K562 (cell line): Measurements from ENCODE around the gene CNKSR3. TPM values are rescaled to one million over a fixed set of nuclear protein-coding genes. Genes with fewer than 3 reads are reported as not detected.

ENCODE experiments used
- ATAC-seq: fragments of 200-7000 bp; cut with Tn5 transposase; 3 replicates; pipeline ENCODE4 v1.9.1; 2020; ENCODE audit warnings: moderate library complexity
- BruUV-seq: library from RNA; stranded (reverse); fragments of 400-500 nt; replicated peaks from 2 replicates; lab custom pipeline; 2021; lab: Mats Ljungman, UMichigan
- CTCF ChIA-PET: fragments of 300-600 bp; formaldehyde crosslinking; extraction: SDS; loops from one replicate; lab custom pipeline; 2021; ENCODE audit warnings: low intra/inter-chr PET ratio; lab: Yijun Ruan, JAX
- POLR2A ChIA-PET: fragments of 300-600, 350-650 bp; sonication (Branson Sonifier 250); formaldehyde crosslinking; extraction: SDS; loops from one replicate; lab custom pipeline; 2021; ENCODE audit warnings: antibody characterized with exemption, inconsistent platforms; lab: Yijun Ruan, JAX
- DNase-seq, 4 experiments: peaks; one replicate each; pipeline versions ENCODE4 v3.0.0 to v3.0.0-alpha.2; 2011 to 2018; ENCODE audit warnings: low spot score in 3 of 4, mixed read lengths in 3 of 4; ENCODE audit errors: extremely low read depth in 1 of 4
- FAIRE-seq: peaks from 2 replicates; lab custom pipeline; 2011; peaks lifted over from hg19 to GRCh38; lab: Jason Lieb, UNC
- H2AFZ ChIP-seq: 2 replicates; pipeline ENCODE4 v1.6.0; 2011; ENCODE audit warnings: low read depth, low read length, control low read depth, inconsistent platforms
- H3K27ac ChIP-seq: fragments of 200-600 bp; 3 replicates; pipeline ENCODE4 v1.8.0; 2011; ENCODE audit warnings: low read depth, mild to moderate bottlenecking, control low read depth, inconsistent platforms, low read length, moderate library complexity, mixed read lengths; ENCODE audit errors: extremely low read depth
- H3K27me3 ChIP-seq, 2 experiments: fragments of 300-600 bp in 1 of 2; 2 replicates in 1 of 2; 3 replicates in 1 of 2; pipeline versions ENCODE4 v1.6.0 to v1.8.0; 2011; ENCODE audit warnings: inconsistent platforms in 2 of 2, low read length in 2 of 2, mild to moderate bottlenecking in 1 of 2, mixed read lengths in 1 of 2, moderate library complexity in 1 of 2; ENCODE audit not compliant: control insufficient read depth in 2 of 2, insufficient read depth in 2 of 2
- H3K36me3 ChIP-seq: fragments of 300-600 bp; 3 replicates; pipeline ENCODE4 v1.8.0; 2011; ENCODE audit warnings: mild to moderate bottlenecking, low read length, inconsistent platforms; ENCODE audit not compliant: control insufficient read depth, insufficient read depth
- H3K4me1 ChIP-seq, 2 experiments: fragments of 200-600 bp in 1 of 2; replicated peaks in 1 of 2; 2 replicates in 1 of 2; 3 replicates in 1 of 2; pipeline versions ENCODE4 v1.5.1 to v1.8.0; 2011; ENCODE audit warnings: inconsistent platforms in 2 of 2, low read length in 2 of 2, mild to moderate bottlenecking in 1 of 2, mixed read lengths in 1 of 2, moderate library complexity in 1 of 2; ENCODE audit not compliant: control insufficient read depth in 2 of 2, insufficient read depth in 2 of 2
- H3K4me2 ChIP-seq: 2 replicates; pipeline ENCODE4 v1.6.1; 2011; ENCODE audit warnings: low read length, control low read depth, inconsistent platforms, mixed read lengths; ENCODE audit not compliant: insufficient read depth
- H3K4me3 ChIP-seq: fragments of 200-600 bp; sonication (generic), shearing (Covaris generic); 2 replicates; pipeline ENCODE4 v1.5.1; 2016; ENCODE audit warnings: control low read depth, inconsistent platforms
- H3K79me2 ChIP-seq: fragments of 200-600 bp; 3 replicates; pipeline ENCODE4 v1.8.0; 2011; ENCODE audit warnings: low read length, inconsistent platforms; ENCODE audit not compliant: control insufficient read depth, insufficient read depth
- H3K9ac ChIP-seq, 2 experiments: 2 replicates each; pipeline versions ENCODE4 v1.6.0 to v1.6.1; 2011; ENCODE audit warnings: low read depth in 2 of 2, low read length in 2 of 2, control low read depth in 1 of 2, inconsistent platforms in 1 of 2, mild to moderate bottlenecking in 1 of 2, mixed read lengths in 1 of 2; ENCODE audit not compliant: insufficient read depth in 1 of 2
- H3K9me1 ChIP-seq: one replicate; pipeline ENCODE4 v1.6.0; 2011; ENCODE audit warnings: inconsistent platforms, mild to moderate bottlenecking, low read length, moderate library complexity; ENCODE audit not compliant: control insufficient read depth, insufficient read depth
- H3K9me3 ChIP-seq: replicated peaks from 2 replicates; pipeline ENCODE4 v1.5.1; 2011; ENCODE audit warnings: low read depth, low read length, inconsistent platforms; ENCODE audit not compliant: control insufficient read depth, insufficient read depth
- H4K20me1 ChIP-seq: replicated peaks from 2 replicates; pipeline ENCODE4 v1.6.1; 2011; ENCODE audit warnings: low read length, inconsistent platforms, mixed read lengths; ENCODE audit not compliant: control insufficient read depth, insufficient read depth
- C11orf30 ChIP-seq: fragments of 450-650 bp; IDR thresholded peaks from 2 replicates; pipeline ENCODE4 v1.6.1; 2016; ENCODE audit warnings: low read depth, mild to moderate bottlenecking
- ILK ChIP-seq: fragments of 450-650 bp; IDR thresholded peaks from 2 replicates; pipeline ENCODE4 v1.6.1; 2016; ENCODE audit warnings: missing genetic modification characterization, low read depth, mild to moderate bottlenecking, missing compliant biosample characterization, moderate library complexity, borderline replicate concordance
- WGBS: fragments of 100-300 bp; shearing (Covaris generic); methylation state at CpG from one replicate; pipeline ENCODE4 v1.1.6; 2016; ENCODE audit warnings: low coverage, mixed read lengths; ENCODE audit not compliant: insufficient coverage; ENCODE audit errors: missing lambda C conversion rate; 5-methylcytosine and 5-hydroxymethylcytosine counted together
- in situ Hi-C: fragments of 300-500 bp; cut with MboI; formaldehyde crosslinking; loops from 4 replicates; pipeline ENCODE4 v1.15.0; 2018; ENCODE audit warnings: inconsistent platforms, mixed read lengths
- intact Hi-C: fragments of 100-400 bp; cut with micrococcal nuclease; formaldehyde crosslinking; loops from 2 replicates; pipeline ENCODE4 v1.14.2; 2022
- polyA plus RNA-seq, 8 experiments: library from polyadenylated mRNA; depleted of rRNA in 4 of 8; stranded (reverse) in 5 of 8; unstranded in 3 of 8; fragments of >200 nt; fragmentation: Nextera tagmentation in 2 of 8; fragmentation: Illumina TruSeq in 1 of 8; extraction: Ambion mirVana in 2 of 8; extraction: Trizol in 1 of 8; gene quantifications; 2 replicates each; pipeline versions ENCODE4 v1.2.1 to v1.2.3, GENCODE V29; 2011 to 2014; ENCODE audit warnings: inconsistent platforms in 1 of 8, missing spikeins in 1 of 8
- total RNA-seq, 7 experiments: library from RNA; depleted of rRNA in 6 of 7; stranded (reverse); fragments of >200 nt in 6 of 7; fragmentation: Illumina TruSeq in 2 of 7; extraction: Trizol in 2 of 7; gene quantifications; 2 replicates each; pipeline versions ENCODE4 v1.2.1 to v1.2.3, GENCODE V29; 2011 to 2021; ENCODE audit warnings: low replicate concordance in 1 of 7

CNKSR3 gene
- total and polyA plus RNA-seq, 9 of the 15 experiments (the other 6 are each of a cell fraction or from before 2014, with no cell fraction given), result 4.5 to 29.6 (median 9.5) TPM

GRCh38 chr6:154499855-154500589 is 10.5 kb downstream of the CNKSR3 start:
- Histone ChIP-seq H4K20me1 (no peaks in the 10 kb centered on the region; the same call in 1 of the 2 replicates), H3K9me3 (no peaks in the 10 kb centered on the region), H3K27me3 (no peaks in the 10 kb centered on the region), H3K4me3 (no peak overlapping the region), H2AFZ (no peak overlapping the region), H3K79me2 (peaks cover 94% of the 10 kb centered on the region), H3K36me3 (peaks cover 22% of the 10 kb centered on the region), H3K9me1 (peaks cover 3% of the 10 kb centered on the region), H3K4me2 (no peak overlapping the region), H3K9ac (no peak overlapping the region), H3K4me1 (peaks cover 5 to 6% of the 10 kb centered on the region in 2 experiments; a peak in 4 of 5 replicates), H3K27ac (no peak overlapping the region)
- FAIRE-seq (no peak), ATAC-seq (no peak), DNase-seq (no peak)
- BruUV-seq, result no TSS peak
- 74% methylated on average over 4 of the region's 4 CpGs for WGBS
- intact Hi-C loops (loop anchor here (1.0 to 10.0 kb wide), 3 partner anchors 63 to 345 kb away; no protein-coding TSS in a partner anchor), in situ Hi-C loops (loop anchor here (25.0 kb wide), 1 partner anchor 1513 kb away; the partner anchor contains the start of gene FBXO5)
- TF ChIP-seq C11orf30, result peak; percentile 9; the same call in 1 of the 2 replicates
- no peak for TF ChIP-seq ILK (tag)
- ChIA-PET POLR2A (interaction anchor here (0.6 to 2.1 kb wide), 6 partner anchors 9 to 35 kb away, joined by 3 to 12 read pairs (median 3); partner anchors contain the start of gene CNKSR3), CTCF (interaction anchor here (0.7 kb wide), 1 partner anchor 306 kb away, joined by 4 read pairs; no protein-coding TSS in a partner anchor)
